Astrocyte (in vitro differentiated cells and primary cell): ENCODE results near the gene MIB2. TPM values are rescaled to one million over a fixed set of nuclear protein-coding genes. Genes with fewer than 3 reads are reported as not detected.

Experiments used
- DNase-seq: peaks from one replicate; pipeline ENCODE4 v3.0.0-alpha.2; 2010; ENCODE audit warnings: low read depth
- FAIRE-seq: peaks from 2 replicates; lab custom pipeline; 2011; peaks lifted over from hg19 to GRCh38; lab: Jason Lieb, UNC
- H2AFZ ChIP-seq: 2 replicates; pipeline ENCODE4 v1.6.0; 2012; ENCODE audit warnings: low read depth, low read length, inconsistent platforms
- H3K27ac ChIP-seq: 2 replicates; pipeline ENCODE4 v1.5.1; 2011; ENCODE audit warnings: low read depth, low read length, inconsistent platforms
- H3K27me3 ChIP-seq: 2 replicates; pipeline ENCODE4 v1.6.0; 2011; ENCODE audit warnings: low read length, inconsistent platforms; ENCODE audit not compliant: insufficient read depth
- H3K36me3 ChIP-seq: 2 replicates; pipeline ENCODE4 v1.5.1; 2011; ENCODE audit warnings: low read length, inconsistent platforms; ENCODE audit not compliant: insufficient read depth
- H3K4me1 ChIP-seq: 2 replicates; pipeline ENCODE4 v1.5.1; 2011; ENCODE audit warnings: low read length, inconsistent platforms; ENCODE audit not compliant: insufficient read depth
- H3K4me2 ChIP-seq: 2 replicates; pipeline ENCODE4 v1.6.0; 2012; ENCODE audit warnings: low read length, inconsistent platforms
- H3K4me3 ChIP-seq: 2 replicates; pipeline ENCODE4 v1.5.1; 2011; ENCODE audit warnings: low read depth, mild to moderate bottlenecking, low read length, inconsistent platforms; ENCODE audit not compliant: insufficient read depth
- H3K79me2 ChIP-seq: 2 replicates; pipeline ENCODE4 v1.6.0; 2012; ENCODE audit warnings: mild to moderate bottlenecking, low read length, inconsistent platforms; ENCODE audit not compliant: insufficient read depth
- H3K9ac ChIP-seq: 2 replicates; pipeline ENCODE4 v1.6.0; 2012; ENCODE audit warnings: mild to moderate bottlenecking, low read length, inconsistent platforms
- H3K9me3 ChIP-seq: 2 replicates; pipeline ENCODE4 v1.5.1; 2012; ENCODE audit warnings: low read depth, mild to moderate bottlenecking, low read length, inconsistent platforms; ENCODE audit not compliant: insufficient read depth
- H4K20me1 ChIP-seq: 2 replicates; pipeline ENCODE4 v1.6.0; 2012; ENCODE audit warnings: low read length, inconsistent platforms; ENCODE audit not compliant: insufficient read depth
- H3K27ac Mint-ChIP-seq: one replicate; pipeline ENCODE4 v1.8.0; 2021; ENCODE audit warnings: mild to moderate bottlenecking, mixed read lengths; ENCODE audit not compliant: unreplicated experiment
- H3K27me3 Mint-ChIP-seq: one replicate; pipeline ENCODE4 v1.8.0; 2021; ENCODE audit warnings: low read depth, mixed read lengths; ENCODE audit not compliant: unreplicated experiment
- H3K36me3 Mint-ChIP-seq: one replicate; pipeline ENCODE4 v1.8.0; 2021; ENCODE audit warnings: low read depth, mixed read lengths; ENCODE audit not compliant: unreplicated experiment
- H3K4me1 Mint-ChIP-seq: one replicate; pipeline ENCODE4 v1.8.0; 2021; ENCODE audit warnings: low read depth, mixed read lengths; ENCODE audit not compliant: unreplicated experiment
- H3K4me3 Mint-ChIP-seq: one replicate; pipeline ENCODE4 v1.8.0; 2021; ENCODE audit warnings: mild to moderate bottlenecking, moderate library complexity, mixed read lengths; ENCODE audit not compliant: unreplicated experiment
- H3K9me3 Mint-ChIP-seq: one replicate; pipeline ENCODE4 v1.8.0; 2021; ENCODE audit warnings: mild to moderate bottlenecking, mixed read lengths; ENCODE audit not compliant: unreplicated experiment
- EZH2 ChIP-seq: IDR thresholded peaks from 2 replicates; pipeline ENCODE4 v1.6.1; 2012; ENCODE audit warnings: mild to moderate bottlenecking, low read length, inconsistent platforms; ENCODE audit not compliant: insufficient read depth
- total RNA-seq: library from RNA; stranded (reverse); gene quantifications from 2 replicates; pipeline ENCODE4 v1.2.1, GENCODE V29; 2021
- TF ChIP-seq, protein P1 (sequence below): IDR thresholded peaks from 2 replicates; pipeline ENCODE4 v1.5.1; 2011; ENCODE audit warnings: low read depth, mild to moderate bottlenecking, inconsistent platforms, low read length, moderate library complexity; ENCODE audit not compliant: insufficient read depth

The MIB2 gene
- total RNA-seq, 1 donor from 2014 or later = 80.1 TPM

DNA sequence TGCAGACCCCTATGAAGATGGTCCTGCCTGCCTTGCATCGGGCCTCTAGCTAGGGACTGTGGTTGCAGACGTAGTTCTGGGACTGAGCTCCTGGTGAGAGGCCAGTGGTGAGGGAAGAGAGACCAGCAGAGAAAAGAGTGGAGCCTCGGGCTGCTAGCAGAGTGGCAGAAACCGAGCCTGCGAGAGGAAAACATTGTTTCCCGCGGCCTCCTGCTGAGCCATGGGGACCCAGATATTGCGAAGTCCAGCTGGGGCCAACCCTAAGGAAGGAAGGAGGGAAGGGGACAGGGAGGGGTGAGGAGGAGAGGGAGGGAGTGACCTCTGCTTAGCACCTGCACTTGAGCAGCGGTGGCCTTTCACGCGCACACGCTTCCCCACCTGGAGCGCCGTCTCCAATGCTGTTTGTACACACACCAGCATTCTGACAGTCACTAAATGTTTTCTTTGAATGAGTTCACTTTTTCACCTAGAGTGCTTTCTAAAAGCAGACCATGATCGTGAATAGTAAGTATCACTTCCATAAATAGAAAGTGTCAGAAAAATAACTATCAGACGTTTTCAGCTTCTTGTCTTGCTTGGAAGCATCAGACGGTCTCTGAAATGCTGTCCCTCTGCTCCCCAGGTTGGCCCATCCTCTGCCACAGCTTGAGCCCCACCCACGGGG lies 12.9 kb upstream of the MIB2 start:
- Histone ChIP-seq H2AFZ (no peak overlapping the region), H4K20me1 (peaks cover 5% of the 10 kb centered on the region), H3K79me2 (no peaks in the 10 kb centered on the region), H3K4me1 (peaks cover 9% of the 10 kb centered on the region), H3K9ac (no peak overlapping the region), H3K9me3 (no peaks in the 10 kb centered on the region), H3K27ac (no peak overlapping the region), H3K27me3 (peaks cover 7% of the 10 kb centered on the region), H3K36me3 (no peaks in the 10 kb centered on the region), H3K4me2 (no peak overlapping the region), H3K4me3 (no peak overlapping the region)
- H3K27ac Mint-ChIP-seq = no peak overlapping the region
- FAIRE-seq = no peak
- H3K36me3 Mint-ChIP-seq = no peaks in the 10 kb centered on the region
- no peak for DNase-seq
- no peaks in the 10 kb centered on the region for H3K4me1 Mint-ChIP-seq
- no peaks in the 10 kb centered on the region for H3K9me3 Mint-ChIP-seq
- peaks cover 29% of the 10 kb centered on the region for H3K27me3 Mint-ChIP-seq
- no peak for TF ChIP-seq EZH2
- TF ChIP-seq, protein P1, sequence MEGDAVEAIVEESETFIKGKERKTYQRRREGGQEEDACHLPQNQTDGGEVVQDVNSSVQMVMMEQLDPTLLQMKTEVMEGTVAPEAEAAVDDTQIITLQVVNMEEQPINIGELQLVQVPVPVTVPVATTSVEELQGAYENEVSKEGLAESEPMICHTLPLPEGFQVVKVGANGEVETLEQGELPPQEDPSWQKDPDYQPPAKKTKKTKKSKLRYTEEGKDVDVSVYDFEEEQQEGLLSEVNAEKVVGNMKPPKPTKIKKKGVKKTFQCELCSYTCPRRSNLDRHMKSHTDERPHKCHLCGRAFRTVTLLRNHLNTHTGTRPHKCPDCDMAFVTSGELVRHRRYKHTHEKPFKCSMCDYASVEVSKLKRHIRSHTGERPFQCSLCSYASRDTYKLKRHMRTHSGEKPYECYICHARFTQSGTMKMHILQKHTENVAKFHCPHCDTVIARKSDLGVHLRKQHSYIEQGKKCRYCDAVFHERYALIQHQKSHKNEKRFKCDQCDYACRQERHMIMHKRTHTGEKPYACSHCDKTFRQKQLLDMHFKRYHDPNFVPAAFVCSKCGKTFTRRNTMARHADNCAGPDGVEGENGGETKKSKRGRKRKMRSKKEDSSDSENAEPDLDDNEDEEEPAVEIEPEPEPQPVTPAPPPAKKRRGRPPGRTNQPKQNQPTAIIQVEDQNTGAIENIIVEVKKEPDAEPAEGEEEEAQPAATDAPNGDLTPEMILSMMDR = no peak
- no peak overlapping the region for H3K4me3 Mint-ChIP-seq

DNA sequence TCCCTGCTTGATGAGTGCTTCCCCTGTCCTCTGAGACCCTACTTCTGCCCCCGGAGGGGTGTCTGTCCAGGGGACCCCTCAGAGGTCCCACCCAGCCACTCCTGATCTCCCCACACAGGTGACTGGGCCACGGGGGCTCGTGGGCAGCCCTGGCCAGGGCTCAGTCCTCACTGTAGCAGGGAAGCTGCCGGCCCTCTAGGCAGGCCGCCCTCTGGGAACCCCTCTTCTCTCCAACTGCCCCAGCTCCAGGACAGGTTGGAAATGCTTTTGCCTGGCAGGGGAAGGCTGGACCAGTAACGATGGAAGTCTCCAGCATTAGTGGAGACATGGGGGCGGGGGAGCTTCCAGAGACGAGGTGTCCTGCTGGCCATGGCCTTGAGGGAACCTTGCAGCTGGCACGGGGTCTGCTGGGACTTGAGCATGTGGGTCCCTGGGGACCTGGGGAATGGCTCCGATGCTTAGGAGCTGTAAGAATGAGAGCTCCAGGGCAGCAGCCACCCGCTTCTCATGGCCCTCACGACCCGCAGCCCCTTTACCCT lies 12.3 kb upstream of the MIB2 start:
- no peak overlapping the region for H3K4me2 ChIP-seq
- H3K4me1 Mint-ChIP-seq = no peaks in the 10 kb centered on the region
- H4K20me1 ChIP-seq = peaks cover 2% of the 10 kb centered on the region
- H3K36me3 Mint-ChIP-seq = no peaks in the 10 kb centered on the region
- no peak overlapping the region for H3K4me3 Mint-ChIP-seq
- TF ChIP-seq, protein P1 = no peak
- TF ChIP-seq EZH2 = no peak
- H3K9me3 ChIP-seq = no peaks in the 10 kb centered on the region
- peaks cover 29% of the 10 kb centered on the region for H3K27me3 Mint-ChIP-seq
- H3K9me3 Mint-ChIP-seq = no peaks in the 10 kb centered on the region
- no peak overlapping the region for H3K27ac Mint-ChIP-seq
- peaks cover 3% of the 10 kb centered on the region for H3K4me1 ChIP-seq
- FAIRE-seq (no peak), DNase-seq (no peak)
- no peak overlapping the region for H3K4me3 ChIP-seq
- H3K27ac ChIP-seq = no peak overlapping the region
- H2AFZ ChIP-seq = no peak overlapping the region
- H3K36me3 ChIP-seq = no peaks in the 10 kb centered on the region
- H3K9ac ChIP-seq = no peak overlapping the region
- H3K79me2 ChIP-seq = no peaks in the 10 kb centered on the region
- H3K27me3 ChIP-seq = peaks cover 7% of the 10 kb centered on the region

GRCh38 chr1:1603671-1604373 lies 11.5 kb upstream of the MIB2 start:
- Mint-ChIP-seq H3K4me3 (no peak overlapping the region), H3K36me3 (no peaks in the 10 kb centered on the region), H3K27ac (no peak overlapping the region), H3K9me3 (no peaks in the 10 kb centered on the region), H3K4me1 (no peaks in the 10 kb centered on the region), H3K27me3 (peaks cover 29% of the 10 kb centered on the region)
- no peak overlapping the region for H3K27ac ChIP-seq
- no peak overlapping the region for H3K9ac ChIP-seq
- H3K36me3 ChIP-seq = no peaks in the 10 kb centered on the region
- no peaks in the 10 kb centered on the region for H4K20me1 ChIP-seq
- no peak overlapping the region for H3K4me3 ChIP-seq
- no peak for FAIRE-seq
- peaks cover 3% of the 10 kb centered on the region for H3K4me1 ChIP-seq
- no peaks in the 10 kb centered on the region for H3K9me3 ChIP-seq
- no peak overlapping the region for H2AFZ ChIP-seq
- DNase-seq = no peak
- H3K4me2 ChIP-seq = no peak overlapping the region
- TF ChIP-seq, protein P1 = no peak
- no peak for TF ChIP-seq EZH2
- H3K27me3 ChIP-seq = peaks cover 7% of the 10 kb centered on the region
- H3K79me2 ChIP-seq = no peaks in the 10 kb centered on the region
